Natural killer cell (primary cell): ENCODE results near the gene OR6C65. TPM values are rescaled to one million over a fixed set of nuclear protein-coding genes. Genes with fewer than 3 reads are reported as not detected.

ENCODE experiments used
- ATAC-seq, 3 donors: fragments of 150-1000 bp in 2 of 3; fragments of 200-7000 bp in 1 of 3; cut with Tn5 transposase; 1 replicate in 1 of 3; 2 replicates in 2 of 3; pipeline ENCODE4 v1.10.0; 2021; ENCODE audit warnings: mild to moderate bottlenecking in 2 of 3, moderate library complexity in 2 of 3
- DNase-seq, 2 donors: peaks; one replicate each; pipeline versions ENCODE4 v3.0.0 to v3.0.0-alpha.2; 2013 to 2021; ENCODE audit warnings: mixed read lengths in 1 of 2
- H3K27ac ChIP-seq: one replicate; pipeline ENCODE4 v1.5.1; 2013; ENCODE audit warnings: mild to moderate bottlenecking, low read length
- H3K27me3 ChIP-seq: one replicate; pipeline ENCODE4 v1.6.1; 2013; ENCODE audit warnings: low read length; ENCODE audit not compliant: control insufficient read depth, insufficient read depth
- H3K36me3 ChIP-seq: one replicate; pipeline ENCODE4 v1.6.1; 2013; ENCODE audit warnings: low read length; ENCODE audit not compliant: control insufficient read depth, insufficient read depth
- H3K4me1 ChIP-seq: one replicate; pipeline ENCODE4 v1.6.1; 2013; ENCODE audit warnings: low read length; ENCODE audit not compliant: control insufficient read depth, insufficient read depth
- H3K4me3 ChIP-seq: one replicate; pipeline ENCODE4 v1.5.1; 2013; ENCODE audit warnings: low read length
- H3K9me3 ChIP-seq: one replicate; pipeline ENCODE4 v1.6.1; 2013; ENCODE audit warnings: low read length; ENCODE audit not compliant: control insufficient read depth, insufficient read depth
- H3K27ac Mint-ChIP-seq, 2 donors: one replicate each; pipeline ENCODE4 v1.8.0; 2022; ENCODE audit warnings: mild to moderate bottlenecking in 2 of 2, mixed read lengths in 2 of 2, moderate library complexity in 1 of 2
- H3K27me3 Mint-ChIP-seq, 2 donors: one replicate each; pipeline ENCODE4 v1.8.0; 2022; ENCODE audit warnings: low read depth in 2 of 2, mixed read lengths in 2 of 2
- H3K36me3 Mint-ChIP-seq: one replicate; pipeline ENCODE4 v1.8.0; 2022; ENCODE audit warnings: mixed read lengths
- H3K4me1 Mint-ChIP-seq, 2 donors: one replicate each; pipeline ENCODE4 v1.8.0; 2022; ENCODE audit warnings: mixed read lengths in 2 of 2
- H3K4me3 Mint-ChIP-seq: one replicate; pipeline ENCODE4 v1.8.0; 2022; ENCODE audit warnings: mild to moderate bottlenecking, moderate library complexity, mixed read lengths
- H3K9me3 Mint-ChIP-seq, 2 donors: one replicate each; pipeline ENCODE4 v1.8.0; 2022; ENCODE audit warnings: mixed read lengths in 2 of 2
- CTCF ChIP-seq: fragments of 200-600 bp; IDR thresholded peaks from one replicate; pipeline ENCODE4 v1.8.0; 2022; ENCODE audit warnings: antibody characterized with exemption
- WGBS: methylation state at CpG from one replicate; pipeline ENCODE4 v1.1.7; 2013; ENCODE audit warnings: missing lambda C conversion rate; ENCODE audit not compliant: insufficient coverage; 5-methylcytosine and 5-hydroxymethylcytosine counted together
- intact Hi-C: fragments of 100-400 bp; cut with micrococcal nuclease; formaldehyde crosslinking; loops from one replicate; pipeline ENCODE4 v1.14.2; 2022
- total RNA-seq, 4 donors: library from RNA; stranded (reverse); fragments of 120-200 nt in 1 of 4; gene quantifications; one replicate each; pipeline versions ENCODE4 v1.2.3 to v1.2.4, GENCODE V29; 2013 to 2022

Gene OR6C65
- total RNA-seq, 3 donors from 2014 or later (not counting 1 experiment from before 2014, with no cell fraction given): not detected

- H3K4me3 Mint-ChIP-seq: no peak overlapping the region
- peaks cover 9 to 19% of the 10 kb centered on the region in 2 donors for H3K27me3 Mint-ChIP-seq
- Histone ChIP-seq H3K9me3 (no peaks in the 10 kb centered on the region), H3K27ac (no peak overlapping the region), H3K4me1 (no peaks in the 10 kb centered on the region), H3K4me3 (no peak overlapping the region), H3K27me3 (peaks cover 3% of the 10 kb centered on the region), H3K36me3 (no peaks in the 10 kb centered on the region)
- TF ChIP-seq CTCF: no peak
- no peak overlapping the region for H3K27ac Mint-ChIP-seq
- H3K4me1 Mint-ChIP-seq: no peaks in the 10 kb centered on the region
- no peaks in the 10 kb centered on the region for H3K9me3 Mint-ChIP-seq
- no peaks in the 10 kb centered on the region for H3K36me3 Mint-ChIP-seq
- DNase-seq (no peak), ATAC-seq (no peak)
- 100% methylated on average over 3 of the region's 4 CpGs for WGBS
- intact Hi-C loops: no loop called here
Observed at GRCh38 chr12:55372521-55372920, 27.8 kb upstream of the OR6C65 start.

- ATAC-seq (no peak), DNase-seq (no peak)
- H3K4me1 ChIP-seq: no peaks in the 10 kb centered on the region
- H3K36me3 Mint-ChIP-seq: no peaks in the 10 kb centered on the region
- intact Hi-C loops: no loop called here
- H3K27me3 ChIP-seq: peaks cover 2% of the 10 kb centered on the region
- no peak overlapping the region for H3K4me3 Mint-ChIP-seq
- no peaks in the 10 kb centered on the region for H3K9me3 Mint-ChIP-seq
- H3K36me3 ChIP-seq: no peaks in the 10 kb centered on the region
- H3K9me3 ChIP-seq: no peaks in the 10 kb centered on the region
- no peaks in the 10 kb centered on the region for H3K4me1 Mint-ChIP-seq
- TF ChIP-seq CTCF: no peak
- H3K27ac Mint-ChIP-seq: no peak overlapping the region
- no peak overlapping the region for H3K27ac ChIP-seq
- H3K27me3 Mint-ChIP-seq: peaks cover 3 to 26% of the 10 kb centered on the region in 2 donors
- H3K4me3 ChIP-seq: no peak overlapping the region
Observed at GRCh38 chr12:55385891-55386290, 14.4 kb upstream of the OR6C65 start.

- WGBS: 90% methylated on average over 23 of the region's 23 CpGs
- Histone ChIP-seq H3K27me3 (peaks cover 3% of the 10 kb centered on the region), H3K9me3 (no peaks in the 10 kb centered on the region), H3K4me1 (no peaks in the 10 kb centered on the region), H3K36me3 (no peaks in the 10 kb centered on the region), H3K27ac (no peak overlapping the region), H3K4me3 (no peak overlapping the region)
- no peaks in the 10 kb centered on the region for H3K4me1 Mint-ChIP-seq
- no peaks in the 10 kb centered on the region for H3K36me3 Mint-ChIP-seq
- H3K9me3 Mint-ChIP-seq: no peaks in the 10 kb centered on the region
- ATAC-seq (no peak), DNase-seq (no peak)
- intact Hi-C loops: no loop called here
- H3K4me3 Mint-ChIP-seq: no peak overlapping the region
- no peaks in the 10 kb centered on the region for H3K27me3 Mint-ChIP-seq
- no peak for TF ChIP-seq CTCF
- H3K27ac Mint-ChIP-seq: no peak overlapping the region
Observed at GRCh38 chr12:55392032-55392795, 8.1 kb upstream of the OR6C65 start.

- 100% methylated on average over 1 of the region's 1 CpG for WGBS
- ATAC-seq (no peak), DNase-seq (no peak)
- Mint-ChIP-seq H3K4me3 (no peak overlapping the region), H3K4me1 (no peaks in the 10 kb centered on the region), H3K9me3 (no peaks in the 10 kb centered on the region), H3K36me3 (no peaks in the 10 kb centered on the region), H3K27ac (no peak overlapping the region), H3K27me3 (peaks cover 8 to 27% of the 10 kb centered on the region in 2 donors)
- Histone ChIP-seq H3K27ac (no peak overlapping the region), H3K4me3 (no peak overlapping the region), H3K27me3 (peaks cover 10% of the 10 kb centered on the region), H3K9me3 (no peaks in the 10 kb centered on the region), H3K4me1 (no peaks in the 10 kb centered on the region), H3K36me3 (no peaks in the 10 kb centered on the region)
- intact Hi-C loops: no loop called here
- TF ChIP-seq CTCF: no peak
Observed at GRCh38 chr12:55396326-55396725, 4.0 kb upstream of the OR6C65 start.
